Muscle of leg (tissue), 11 donors: ENCODE measurements around the gene THAP11. TPM values are rescaled to one million over a fixed set of nuclear protein-coding genes. Genes with fewer than 3 reads are reported as not detected.

Source experiments
- DNase-seq: peaks from one replicate; pipeline ENCODE4 v3.0.0; 2013
- H3K27ac ChIP-seq: one replicate; pipeline ENCODE4 v1.5.1; 2013; ENCODE audit warnings: mild to moderate bottlenecking, low read length, control low read depth
- H3K27me3 ChIP-seq: one replicate; pipeline ENCODE4 v1.6.1; 2013; ENCODE audit warnings: low read length; ENCODE audit not compliant: control insufficient read depth, insufficient read depth
- H3K36me3 ChIP-seq: one replicate; pipeline ENCODE4 v1.6.1; 2013; ENCODE audit warnings: low read length; ENCODE audit not compliant: control insufficient read depth, insufficient read depth
- H3K4me1 ChIP-seq: one replicate; pipeline ENCODE4 v1.6.1; 2013; ENCODE audit warnings: low read length; ENCODE audit not compliant: control insufficient read depth, insufficient read depth
- H3K4me3 ChIP-seq: one replicate; pipeline ENCODE4 v1.5.1; 2013; ENCODE audit warnings: low read length, control low read depth
- H3K9me3 ChIP-seq: replicated peaks from 2 replicates; pipeline ENCODE4 v1.6.1; 2013; ENCODE audit warnings: low read depth, low read length; ENCODE audit not compliant: control insufficient read depth
- WGBS: methylation state at CpG from one replicate; pipeline ENCODE4 v1.1.5; 2013; ENCODE audit warnings: missing lambda C conversion rate; ENCODE audit not compliant: insufficient coverage; 5-methylcytosine and 5-hydroxymethylcytosine counted together
- polyA plus RNA-seq, 8 donors: library from polyadenylated mRNA; unstranded; fragments of 120-200 nt; gene quantifications; one replicate each; pipeline versions ENCODE4 v1.2.1 to v1.2.3, GENCODE V29; 2013; ENCODE audit warnings: inconsistent platforms in 1 of 8, low replicate concordance in 1 of 8; ENCODE audit not compliant: insufficient read length in 8 of 8, insufficient read depth in 1 of 8
- total RNA-seq: library from RNA; stranded (reverse); fragments of 120-200 nt; gene quantifications from one replicate; pipeline ENCODE4 v1.2.4, GENCODE V29; 2013

Gene THAP11
- total and polyA plus RNA-seq, 9 donors: 25.3 to 29.5 (median 27.3) TPM

GRCh38 chr16:67806428-67807147, 35.5 kb upstream of the THAP11 start, which contains the start of the genes RANBP10 and TSNAXIP1:
RANBP10 (minus strand) TSS chr16:67806560; CDS start chr16:67806536, 24 bp downstream.
TSNAXIP1 (plus strand) TSS chr16:67806889; CDS start chr16:67807150, 261 bp downstream.
- Histone ChIP-seq H3K4me3 (peak within 1 kb of the TSS; percentile 89), H3K36me3 (peaks cover 32% of the 10 kb centered on the region), H3K27ac (peak within 1 kb of the TSS; percentile 94), H3K4me1 (peaks cover 20% of the 10 kb centered on the region), H3K27me3 (no peaks in the 10 kb centered on the region), H3K9me3 (no peaks in the 10 kb centered on the region)
- WGBS: 1% methylated on average over 43 of the region's 54 CpGs
- DNase-seq: peak; percentile 100

- WGBS: 40% methylated on average over 13 of the region's 24 CpGs
- Histone ChIP-seq H3K9me3 (no peaks in the 10 kb centered on the region), H3K36me3 (peaks cover 26% of the 10 kb centered on the region), H3K27ac (peak overlapping the region; percentile 15), H3K27me3 (no peaks in the 10 kb centered on the region), H3K4me3 (peak overlapping the region; percentile 89), H3K4me1 (peaks cover 20% of the 10 kb centered on the region)
- DNase-seq: no peak
These were observed 34.9 kb upstream of the THAP11 start for GRCh38 chr16:67807148-67807682.

- Histone ChIP-seq H3K9me3 (no peaks in the 10 kb centered on the region), H3K4me3 (no peak overlapping the region), H3K4me1 (peaks cover 10% of the 10 kb centered on the region), H3K27me3 (no peaks in the 10 kb centered on the region), H3K27ac (no peak overlapping the region), H3K36me3 (no peaks in the 10 kb centered on the region)
- no CpG with 5 or more reads among the region's 1 CpG for WGBS
- DNase-seq: no peak
These were observed 30.2 kb upstream of the THAP11 start for GRCh38 chr16:67811899-67812298.

GRCh38 chr16:67814567-67814966, 27.6 kb upstream of the THAP11 start:
- no peaks in the 10 kb centered on the region for H3K9me3 ChIP-seq
- no peak overlapping the region for H3K4me3 ChIP-seq
- H3K27me3 ChIP-seq: no peaks in the 10 kb centered on the region
- 70% methylated on average over 5 of the region's 8 CpGs for WGBS
- H3K27ac ChIP-seq: no peak overlapping the region
- no peaks in the 10 kb centered on the region for H3K36me3 ChIP-seq
- peaks cover 3% of the 10 kb centered on the region for H3K4me1 ChIP-seq
- DNase-seq: no peak

- DNase-seq: no peak
- no peaks in the 10 kb centered on the region for H3K27me3 ChIP-seq
These were observed 21.4 kb upstream of the THAP11 start for GRCh38 chr16:67820608-67821259.

GRCh38 chr16:67822511-67822910, 19.6 kb upstream of the THAP11 start:
- H3K4me3 ChIP-seq: no peak overlapping the region
- peaks cover 11% of the 10 kb centered on the region for H3K36me3 ChIP-seq
- H3K4me1 ChIP-seq: no peaks in the 10 kb centered on the region
- H3K27me3 ChIP-seq: no peaks in the 10 kb centered on the region
- WGBS: 97% methylated on average over 2 of the region's 2 CpGs
- DNase-seq: no peak
- no peak overlapping the region for H3K27ac ChIP-seq
- no peaks in the 10 kb centered on the region for H3K9me3 ChIP-seq

More at GRCh38 chr16:67820608-67821259, 21.4 kb upstream of the THAP11 start:
- Histone ChIP-seq H3K36me3 (no peaks in the 10 kb centered on the region), H3K27ac (no peak overlapping the region), H3K4me3 (no peak overlapping the region), H3K4me1 (peaks cover 3% of the 10 kb centered on the region), H3K9me3 (no peaks in the 10 kb centered on the region)
- WGBS: 91% methylated on average over 9 of the region's 11 CpGs

GRCh38 chr16:67825119-67825518, 17.0 kb upstream of the THAP11 start:
- Histone ChIP-seq H3K27me3 (no peaks in the 10 kb centered on the region), H3K4me1 (no peaks in the 10 kb centered on the region), H3K27ac (no peak overlapping the region), H3K9me3 (no peaks in the 10 kb centered on the region), H3K4me3 (no peak overlapping the region), H3K36me3 (peaks cover 37% of the 10 kb centered on the region)
- no peak for DNase-seq
- WGBS: 97% methylated on average over 6 of the region's 8 CpGs

GRCh38 chr16:67825906-67826305, 16.2 kb upstream of the THAP11 start:
- Histone ChIP-seq H3K4me3 (no peak overlapping the region), H3K27ac (no peak overlapping the region), H3K4me1 (no peaks in the 10 kb centered on the region), H3K27me3 (no peaks in the 10 kb centered on the region), H3K36me3 (peaks cover 44% of the 10 kb centered on the region), H3K9me3 (no peaks in the 10 kb centered on the region)
- DNase-seq: no peak
- WGBS: 94% methylated on average over 9 of the region's 14 CpGs

GRCh38 chr16:67828651-67829050, 13.5 kb upstream of the THAP11 start:
- Histone ChIP-seq H3K27ac (no peak overlapping the region), H3K4me1 (peaks cover 9% of the 10 kb centered on the region), H3K9me3 (no peaks in the 10 kb centered on the region), H3K36me3 (peaks cover 59% of the 10 kb centered on the region), H3K4me3 (no peak overlapping the region), H3K27me3 (no peaks in the 10 kb centered on the region)
- DNase-seq: no peak
- 95% methylated on average over 4 of the region's 4 CpGs for WGBS

GRCh38 chr16:67833030-67833414, 9.1 kb upstream of the THAP11 start:
- Histone ChIP-seq H3K27me3 (no peaks in the 10 kb centered on the region), H3K4me1 (peaks cover 13% of the 10 kb centered on the region), H3K36me3 (peaks cover 43% of the 10 kb centered on the region), H3K27ac (no peak overlapping the region), H3K9me3 (no peaks in the 10 kb centered on the region), H3K4me3 (peak overlapping the region; percentile 73)
- peak; percentile 37 for DNase-seq
- WGBS: 4% methylated on average over 3 of the region's 3 CpGs
